Keratinocyte (primary cell): ENCODE measurements around the gene NEGR1. TPM values are rescaled to one million over a fixed set of nuclear protein-coding genes. Genes with fewer than 3 reads are reported as not detected.

ENCODE experiments used
- DNase-seq: peaks from one replicate; pipeline ENCODE4 v3.0.0-alpha.2; 2011; ENCODE audit warnings: low read depth, missing footprints, low spot score
- FAIRE-seq: peaks from 2 replicates; lab custom pipeline; 2011; peaks lifted over from hg19 to GRCh38; lab: Jason Lieb, UNC
- H2AFZ ChIP-seq: 2 replicates; pipeline ENCODE4 v1.6.0; 2012; ENCODE audit warnings: low read length, control low read depth, inconsistent platforms; ENCODE audit not compliant: control insufficient read depth
- H3K27ac ChIP-seq: 2 replicates; pipeline ENCODE4 v1.5.1; 2011; ENCODE audit warnings: low read length; ENCODE audit not compliant: control insufficient read depth, insufficient read depth
- H3K27me3 ChIP-seq: 3 replicates; pipeline ENCODE4 v1.6.0; 2011; ENCODE audit warnings: low read length; ENCODE audit not compliant: control insufficient read depth, insufficient read depth; ENCODE audit errors: extremely low read depth
- H3K36me3 ChIP-seq, 2 experiments: 2 replicates in 1 of 2; 3 replicates in 1 of 2; pipeline ENCODE4 v1.5.1; 2011; ENCODE audit warnings: low read length in 2 of 2, mild to moderate bottlenecking in 1 of 2; ENCODE audit not compliant: control insufficient read depth in 2 of 2, insufficient read depth in 2 of 2; ENCODE audit errors: extremely low read depth in 1 of 2
- H3K4me1 ChIP-seq: 3 replicates; pipeline ENCODE4 v1.5.1; 2011; ENCODE audit warnings: low read length; ENCODE audit not compliant: control insufficient read depth, insufficient read depth; ENCODE audit errors: extremely low read depth
- H3K4me2 ChIP-seq: 3 replicates; pipeline ENCODE4 v1.6.0; 2011; ENCODE audit warnings: low read depth, low read length; ENCODE audit not compliant: control insufficient read depth, insufficient read depth; ENCODE audit errors: extremely low read depth
- H3K4me3 ChIP-seq, 3 experiments: fragments of 200-600 bp in 1 of 3; sonication (generic) in 1 of 3; 2 replicates in 2 of 3; 3 replicates in 1 of 3; pipeline ENCODE4 v1.5.1; 2011 to 2016; ENCODE audit warnings: low read length in 3 of 3, mild to moderate bottlenecking in 3 of 3, control low read depth in 2 of 3, inconsistent platforms in 1 of 3, low read depth in 1 of 3, mixed read lengths in 1 of 3, mixed run types in 1 of 3, moderate library complexity in 1 of 3; ENCODE audit not compliant: control insufficient read depth in 2 of 3, insufficient read depth in 2 of 3; ENCODE audit errors: extremely low read depth in 1 of 3
- H3K79me2 ChIP-seq: 2 replicates; pipeline ENCODE4 v1.6.0; 2012; ENCODE audit warnings: low read length; ENCODE audit not compliant: control insufficient read depth, insufficient read depth
- H3K9ac ChIP-seq: 3 replicates; pipeline ENCODE4 v1.6.0; 2011; ENCODE audit warnings: low read length; ENCODE audit not compliant: control insufficient read depth, insufficient read depth; ENCODE audit errors: extremely low read depth
- H3K9me1 ChIP-seq: 3 replicates; pipeline ENCODE4 v1.6.0; 2011; ENCODE audit warnings: low read length; ENCODE audit not compliant: control insufficient read depth, insufficient read depth; ENCODE audit errors: extremely low read depth
- H3K9me3 ChIP-seq: 2 replicates; pipeline ENCODE4 v1.5.1; 2012; ENCODE audit warnings: low read depth, low read length; ENCODE audit not compliant: control insufficient read depth
- H4K20me1 ChIP-seq: 3 replicates; pipeline ENCODE4 v1.6.0; 2011; ENCODE audit warnings: low read length; ENCODE audit not compliant: control insufficient read depth, insufficient read depth; ENCODE audit errors: extremely low read depth
- CTCF ChIP-seq, 3 experiments: IDR thresholded peaks in 1 of 3; conservative IDR thresholded peaks in 1 of 3; optimal IDR thresholded peaks in 1 of 3; 2 replicates in 2 of 3; 3 replicates in 1 of 3; pipeline versions ENCODE3 to v1.5.1; 2011; ENCODE audit warnings: low read length in 3 of 3, mild to moderate bottlenecking in 3 of 3, moderate library complexity in 2 of 3, control low read depth in 1 of 3, inconsistent platforms in 1 of 3; ENCODE audit not compliant: insufficient read depth in 2 of 3; ENCODE audit errors: extremely low read depth in 1 of 3
- EZH2 ChIP-seq: IDR thresholded peaks from one replicate; pipeline ENCODE4 v1.6.1; 2012; ENCODE audit warnings: inconsistent platforms, mild to moderate bottlenecking, low read length, moderate library complexity
- dilution Hi-C: fragments of 300-500 bp; cut with MboI; formaldehyde crosslinking; loops from one replicate; pipeline ENCODE4 v1.7.0; 2020; ENCODE audit warnings: low sequenced_read_pairs; ENCODE audit not compliant: extremely low pct_ligation_motif_present
- polyA plus RNA-seq, 5 experiments: library from polyadenylated mRNA; depleted of rRNA in 3 of 5; stranded (reverse) in 3 of 5; stranded (forward) in 1 of 5; unstranded in 1 of 5; fragments of >200 nt; gene quantifications; 1 replicate in 1 of 5; 2 replicates in 3 of 5; 3 replicates in 1 of 5; pipeline versions ENCODE4 v1.2.1 to v1.2.3, GENCODE V29; 2011 to 2012; ENCODE audit warnings: missing spikeins in 2 of 5, low read depth in 1 of 5, low replicate concordance in 1 of 5

Gene NEGR1
- polyA plus RNA-seq, 1 donor (not counting 4 experiments of a cell fraction or from before 2014, with no cell fraction given) = 1.6 TPM

GRCh38 chr1:72141875-72142274, 140.5 kb downstream of the NEGR1 start:
- no peak for DNase-seq
- H3K9me1 ChIP-seq = no peaks in the 10 kb centered on the region
- H3K4me2 ChIP-seq = no peak overlapping the region
- no peaks in the 10 kb centered on the region for H3K9me3 ChIP-seq
- H3K79me2 ChIP-seq = no peaks in the 10 kb centered on the region
- no peak overlapping the region for H3K9ac ChIP-seq
- H3K4me1 ChIP-seq = no peaks in the 10 kb centered on the region
- no peak overlapping the region for H3K4me3 ChIP-seq
- H3K36me3 ChIP-seq = no peaks in the 10 kb centered on the region
- H3K27me3 ChIP-seq = no peaks in the 10 kb centered on the region
- H3K27ac ChIP-seq = no peak overlapping the region
- FAIRE-seq = no peak
- dilution Hi-C loops = no loop called here
- H2AFZ ChIP-seq = no peak overlapping the region
- no peak for TF ChIP-seq EZH2
- no peaks in the 10 kb centered on the region for H4K20me1 ChIP-seq

- TF ChIP-seq CTCF (optimal IDR thresholded peaks at IDR 0.05 in 1 of 3, IDR thresholded peaks at IDR 0.05 in 1 of 3, conservative IDR thresholded peaks at IDR 0.05 in 1 of 3; ENCODE audit: extremely low read depth in 1 of 3, insufficient read depth in 2 of 3, low read length in 3 of 3) (no peak), EZH2 (no peak)
- peak; percentile 43 for FAIRE-seq
- Histone ChIP-seq H3K27me3 (no peaks in the 10 kb centered on the region), H3K9me3 (no peaks in the 10 kb centered on the region), H3K4me1 (no peaks in the 10 kb centered on the region), H3K4me2 (no peak overlapping the region), H3K27ac (no peak overlapping the region), H3K36me3 (no peaks in the 10 kb centered on the region), H4K20me1 (no peaks in the 10 kb centered on the region), H3K4me3 (no peak overlapping the region), H3K79me2 (no peaks in the 10 kb centered on the region), H3K9me1 (no peaks in the 10 kb centered on the region), H3K9ac (no peak overlapping the region), H2AFZ (no peak overlapping the region)
- dilution Hi-C loops = no loop called here
- no peak for DNase-seq
Observed at GRCh38 chr1:72140222-72140621, 142.1 kb downstream of the NEGR1 start.

- TF ChIP-seq EZH2 (no peak), CTCF (optimal IDR thresholded peaks at IDR 0.05 in 1 of 3, IDR thresholded peaks at IDR 0.05 in 1 of 3, conservative IDR thresholded peaks at IDR 0.05 in 1 of 3; ENCODE audit: extremely low read depth in 1 of 3, insufficient read depth in 2 of 3, low read length in 3 of 3) (no peak)
- H3K79me2 ChIP-seq = no peaks in the 10 kb centered on the region
- DNase-seq (no peak), FAIRE-seq (no peak)
- no peak overlapping the region for H3K4me3 ChIP-seq
- H3K9me3 ChIP-seq = no peaks in the 10 kb centered on the region
- H3K4me2 ChIP-seq = no peak overlapping the region
- no peaks in the 10 kb centered on the region for H3K9me1 ChIP-seq
- no peak overlapping the region for H2AFZ ChIP-seq
- H3K9ac ChIP-seq = no peak overlapping the region
- no peaks in the 10 kb centered on the region for H3K27me3 ChIP-seq
- H3K27ac ChIP-seq = no peak overlapping the region
- no peaks in the 10 kb centered on the region for H3K4me1 ChIP-seq
- dilution Hi-C loops = no loop called here
- H4K20me1 ChIP-seq = no peaks in the 10 kb centered on the region
- H3K36me3 ChIP-seq = no peaks in the 10 kb centered on the region
Observed at GRCh38 chr1:72137656-72138055, 144.7 kb downstream of the NEGR1 start.
